ENCODE data around the gene TRAPPC1. TPM values are rescaled to one million over a fixed set of nuclear protein-coding genes. Genes with fewer than 3 reads are reported as not detected.

TRAPPC1 gene
- polyA plus RNA-seq, 3 donors = 126 to 151 (median 146) TPM

DNA sequence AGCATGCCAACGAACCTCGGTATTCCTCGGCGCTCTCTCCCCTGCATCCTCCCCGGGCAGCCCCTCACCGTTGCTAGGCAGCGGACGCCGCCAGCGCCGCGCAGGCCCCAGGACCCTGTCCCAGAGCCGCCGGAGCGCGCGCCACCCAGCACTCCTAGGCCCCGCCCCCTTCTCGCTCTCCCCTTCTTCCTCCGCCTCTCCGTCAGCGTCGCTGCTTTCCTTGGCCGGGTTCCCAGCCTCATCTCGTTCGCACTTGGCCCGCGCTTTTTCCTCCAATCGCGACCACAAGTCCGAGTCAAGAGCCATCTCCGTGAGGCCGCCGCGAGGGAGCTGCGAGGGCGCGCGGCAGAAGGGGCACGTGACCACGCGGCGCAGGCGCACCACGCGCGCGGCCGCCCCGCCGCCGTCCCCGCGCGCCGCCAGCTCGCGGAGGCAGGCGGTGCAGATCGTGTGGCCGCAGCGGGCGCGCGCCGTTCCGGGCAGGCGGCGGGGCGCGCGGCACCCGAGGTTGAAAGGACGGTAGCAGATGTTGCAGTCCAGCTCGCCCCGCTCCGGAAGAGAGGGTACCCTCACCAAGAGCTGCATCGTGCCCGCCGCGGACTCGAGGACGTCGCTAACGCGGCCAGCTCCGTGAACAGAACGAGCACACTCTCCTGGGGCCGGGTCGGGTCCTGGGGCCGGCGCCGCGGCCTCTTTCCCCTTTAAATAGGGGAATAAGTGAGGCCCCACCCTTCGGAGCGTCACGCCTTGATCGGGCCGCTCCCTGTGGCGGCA, 15.9 kb downstream of the TRAPPC1 start, which contains the start of gene RNF227:
RNF227 (minus strand) TSS at position 679 of the 774 bp plus-strand sequence; CDS start at position 585, 94 bp downstream.
- peak; percentile 87 to 96 (median 95) for DNase-seq (ENCODE audit: extremely low read depth in 1 of 11, low read depth in 9 of 11, low spot score in 4 of 11)

DNA sequence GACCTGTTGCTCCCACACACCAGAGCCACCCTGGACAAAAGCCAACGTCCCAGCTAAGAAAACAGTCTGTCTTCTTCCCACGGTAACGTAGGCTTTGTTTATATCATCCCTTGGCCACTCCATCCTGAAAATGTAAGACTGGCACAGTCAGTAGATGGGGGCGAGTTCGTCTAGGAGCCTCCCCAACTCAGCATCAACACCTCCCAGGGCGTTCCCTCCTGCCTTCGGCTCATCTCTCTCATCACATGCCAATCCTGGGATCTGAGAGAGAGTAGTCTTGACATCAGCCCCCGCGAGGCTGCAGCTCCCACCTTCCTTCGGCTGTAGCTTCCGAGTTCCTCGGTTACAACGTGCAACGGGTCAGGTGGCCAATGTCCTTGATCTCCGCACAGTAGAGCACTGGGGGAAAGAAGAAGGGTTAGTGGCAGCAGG, 16.6 kb downstream of the TRAPPC1 start:
- peak in 2 of 11 donors; percentile 28 to 42 for DNase-seq (ENCODE audit: extremely low read depth in 1 of 11, low read depth in 9 of 11, low spot score in 4 of 11)

GRCh38 chr17:7912927-7913524, 18.7 kb downstream of the TRAPPC1 start:
- peak in 2 of 11 donors; percentile 63 to 67 for DNase-seq (ENCODE audit: extremely low read depth in 1 of 11, low read depth in 9 of 11, low spot score in 4 of 11)

DNA sequence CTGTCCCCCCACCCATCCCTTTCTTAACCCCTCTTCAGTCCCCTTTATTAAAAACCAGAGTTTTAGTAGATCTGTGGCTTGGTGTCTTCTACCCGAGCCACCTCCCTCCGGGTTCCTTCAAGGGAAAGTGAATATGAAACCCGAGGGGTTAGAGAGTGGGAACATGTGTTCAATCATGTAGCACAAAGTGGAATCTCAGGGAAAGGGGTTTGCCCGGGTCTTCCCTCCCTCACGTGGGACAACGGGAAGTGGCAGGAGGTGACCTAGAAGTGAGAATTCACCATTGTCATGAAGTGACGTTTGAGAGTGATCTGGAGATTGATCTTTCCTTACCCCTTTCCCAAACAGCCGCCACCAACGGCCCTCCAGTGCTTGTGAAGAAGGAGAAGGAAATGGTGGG, 20.6 kb downstream of the TRAPPC1 start:
- no peak for DNase-seq (ENCODE audit: extremely low read depth in 1 of 11, low read depth in 9 of 11, low spot score in 4 of 11)

GRCh38 chr17:7910711-7911110, 21.0 kb downstream of the TRAPPC1 start:
- DNase-seq (ENCODE audit: extremely low read depth in 1 of 11, low read depth in 9 of 11, low spot score in 4 of 11) = no peak

- no peak for DNase-seq (ENCODE audit: extremely low read depth in 1 of 11, low read depth in 9 of 11, low spot score in 4 of 11)
These were observed 21.5 kb downstream of the TRAPPC1 start for GRCh38 chr17:7910281-7910680.

DNA sequence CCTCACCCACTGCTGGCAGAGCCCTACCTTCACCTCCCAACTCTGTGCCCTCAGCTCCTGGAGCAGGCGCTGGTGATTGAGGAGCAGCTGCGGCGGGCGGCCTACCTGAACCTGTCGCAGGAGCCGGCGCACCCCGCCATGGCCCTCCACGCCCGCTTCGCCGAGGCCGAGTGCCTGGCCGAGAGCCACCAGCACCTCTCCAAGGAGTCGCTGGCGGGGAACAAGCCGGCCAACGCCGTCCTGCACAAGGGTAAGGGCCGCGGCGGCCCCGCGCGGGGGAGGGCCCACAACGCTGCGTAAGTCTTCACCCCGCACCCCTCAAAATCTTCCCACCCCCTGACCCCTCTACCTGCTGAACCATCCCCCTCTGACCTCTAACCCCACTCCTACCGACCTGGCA, 22.7 kb downstream of the TRAPPC1 start:
- no peak for DNase-seq (ENCODE audit: extremely low read depth in 1 of 11, low read depth in 9 of 11, low spot score in 4 of 11)

- DNase-seq (ENCODE audit: extremely low read depth in 1 of 11, low read depth in 9 of 11, low spot score in 4 of 11) = no peak
These were observed 28.3 kb downstream of the TRAPPC1 start for GRCh38 chr17:7903154-7904103.

DNA sequence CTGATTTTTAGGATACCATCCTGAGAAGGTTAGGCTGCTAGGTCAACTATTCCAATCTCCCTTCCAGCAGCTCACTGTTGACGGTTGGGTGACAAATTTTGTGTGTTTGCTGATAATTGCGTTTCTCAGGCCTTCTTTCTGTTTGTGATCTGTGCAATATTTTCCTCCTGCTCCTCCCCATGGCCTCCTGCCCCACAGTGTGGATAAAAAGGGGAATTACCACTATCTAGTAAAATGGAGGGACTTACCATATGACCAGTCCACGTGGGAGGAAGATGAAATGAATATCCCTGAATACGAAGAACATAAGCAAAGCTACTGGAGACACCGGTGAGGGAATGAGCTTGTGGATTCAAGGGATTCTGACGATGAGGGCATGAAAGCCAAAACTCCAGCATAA, 34.0 kb downstream of the TRAPPC1 start:
- no peak for DNase-seq (ENCODE audit: extremely low read depth in 1 of 11, low read depth in 9 of 11, low spot score in 4 of 11)

- no peak for DNase-seq (ENCODE audit: extremely low read depth in 1 of 11, low read depth in 9 of 11, low spot score in 4 of 11)
These were observed 34.7 kb downstream of the TRAPPC1 start for GRCh38 chr17:7897090-7897489.

- DNase-seq (ENCODE audit: extremely low read depth in 1 of 11, low read depth in 9 of 11, low spot score in 4 of 11) = no peak
These were observed 36.9 kb downstream of the TRAPPC1 start for GRCh38 chr17:7894866-7895265.

- no peak for DNase-seq (ENCODE audit: extremely low read depth in 1 of 11, low read depth in 9 of 11, low spot score in 4 of 11)
These were observed 37.5 kb downstream of the TRAPPC1 start for GRCh38 chr17:7894226-7894625.

- no peak for DNase-seq (ENCODE audit: extremely low read depth in 1 of 11, low read depth in 9 of 11, low spot score in 4 of 11)
These were observed 38.4 kb downstream of the TRAPPC1 start for GRCh38 chr17:7893187-7893880.

- DNase-seq (ENCODE audit: extremely low read depth in 1 of 11, low read depth in 9 of 11, low spot score in 4 of 11) = peak in 9 of 11 donors; percentile 62 to 87 (median 75)
These were observed 42.4 kb downstream of the TRAPPC1 start for GRCh38 chr17:7889166-7889955.

DNA sequence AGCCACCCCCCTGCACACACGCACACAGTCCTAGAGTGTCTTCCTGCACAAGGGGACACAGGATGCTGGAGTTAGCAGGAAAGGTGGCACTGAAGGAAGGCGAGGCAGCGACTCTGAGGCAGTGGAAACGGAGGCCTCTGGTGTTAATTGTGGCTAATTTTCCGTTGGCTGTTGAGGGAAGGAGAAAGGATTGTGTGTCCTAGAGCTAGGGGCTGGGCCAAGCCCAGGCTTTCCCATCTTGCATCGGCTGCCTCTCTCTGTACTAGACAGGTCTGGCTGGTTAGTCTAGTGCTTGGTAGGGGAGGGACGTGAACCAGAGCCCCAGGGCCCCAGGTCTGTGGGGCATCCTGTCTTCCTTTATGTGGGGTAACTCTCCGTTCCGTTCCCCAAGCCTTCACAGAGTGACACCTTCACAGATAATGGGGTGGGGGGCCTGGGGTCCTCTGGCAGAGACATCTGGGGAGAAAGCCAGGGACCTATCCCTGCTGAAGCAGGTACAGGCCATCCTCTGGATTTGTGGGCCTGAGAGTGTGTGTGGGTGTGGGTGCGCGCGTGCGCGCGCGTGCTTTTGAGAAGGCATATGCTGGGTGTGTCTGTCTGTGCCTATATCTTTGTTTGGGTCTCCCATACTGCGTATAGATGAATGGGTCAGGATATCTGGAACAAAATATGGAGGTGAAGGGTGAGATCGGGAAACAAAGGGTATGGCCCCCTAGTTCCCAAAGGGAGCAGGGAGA, 43.4 kb downstream of the TRAPPC1 start, which contains the start of gene CHD3:
CHD3 (plus strand) TSS at position 606 of the 737 bp plus-strand sequence. CDS start 212 bp downstream, outside the sequence.
- DNase-seq (ENCODE audit: extremely low read depth in 1 of 11, low read depth in 9 of 11, low spot score in 4 of 11) = peak in 3 of 11 donors; percentile 25 to 39 (median 29)

GRCh38 chr17:7887482-7888183, 44.1 kb downstream of the TRAPPC1 start:
- peak; percentile 90 to 98 (median 95) for DNase-seq (ENCODE audit: extremely low read depth in 1 of 11, low read depth in 9 of 11, low spot score in 4 of 11)

GRCh38 chr17:7887038-7887481, 44.7 kb downstream of the TRAPPC1 start:
- no peak for DNase-seq (ENCODE audit: extremely low read depth in 1 of 11, low read depth in 9 of 11, low spot score in 4 of 11)
